ENCODE data around the gene TRIM10. TPM values are rescaled to one million over a fixed set of nuclear protein-coding genes. Genes with fewer than 3 reads are reported as not detected.
"Not testable (repeated sequence)": the region's sequence is repeated elsewhere in the genome, so short reads cannot be mapped to it uniquely, and the experiment has no call there.

TRIM10 gene
- total and polyA plus RNA-seq, 11 donors, result not detected

GRCh38 chr6:30145818-30146217 lies 15.2 kb downstream of the TRIM10 start:
- no peak for TF ChIP-seq POLR2A (IDR thresholded peaks at IDR 0.05)
- no peak for TF ChIP-seq CTCF (IDR thresholded peaks at IDR 0.05)
- WGBS, 4 donors, result 50 to 60% (median 54%) methylated on average over 7 of the region's 7 CpGs
- Histone ChIP-seq H3K27ac (no peak overlapping the region), H3K4me3 (no peak overlapping the region), H3K4me1 (no peaks in the 10 kb centered on the region), H3K9me3 (no peaks in the 10 kb centered on the region), H3K27me3 (peaks cover 0 to 46% (median 7%) of the 10 kb centered on the region in 9 donors), H3K36me3 (no peaks in the 10 kb centered on the region)
- DNase-seq (no peak), ATAC-seq (no peak)
- intact Hi-C loops (cut with DNase I), result no loop called here

GRCh38 chr6:30144811-30145210 lies 16.2 kb downstream of the TRIM10 start:
- no peak overlapping the region for H3K27ac ChIP-seq
- TF ChIP-seq POLR2A (IDR thresholded peaks at IDR 0.05), result no peak
- TF ChIP-seq CTCF (IDR thresholded peaks at IDR 0.05), result no peak
- DNase-seq, result no peak
- H3K4me3 ChIP-seq, result no peak overlapping the region
- H3K4me1 ChIP-seq, result no peaks in the 10 kb centered on the region
- H3K27me3 ChIP-seq, result peaks cover 0 to 46% (median 7%) of the 10 kb centered on the region in 9 donors
- no peak for ATAC-seq
- intact Hi-C loops (cut with DNase I), result no loop called here
- no peaks in the 10 kb centered on the region for H3K9me3 ChIP-seq
- WGBS, 4 donors, result 51 to 61% (median 59%) methylated on average over 6 of the region's 6 CpGs
- H3K36me3 ChIP-seq, result no peaks in the 10 kb centered on the region

- TF ChIP-seq CTCF (IDR thresholded peaks at IDR 0.05) (no peak), POLR2A (IDR thresholded peaks at IDR 0.05) (no peak)
- Histone ChIP-seq H3K9me3 (no peaks in the 10 kb centered on the region), H3K4me1 (no peaks in the 10 kb centered on the region), H3K27ac (no peak overlapping the region), H3K27me3 (peaks cover 0 to 53% (median 7%) of the 10 kb centered on the region in 9 donors), H3K36me3 (no peaks in the 10 kb centered on the region), H3K4me3 (no peak overlapping the region)
- ATAC-seq (no peak), DNase-seq (no peak)
- intact Hi-C loops (cut with DNase I), result no loop called here
- 54 to 69% (median 62%) methylated on average over 2 of the region's 2 CpGs for WGBS, 4 donors
Observed at GRCh38 chr6:30143780-30144179, 17.2 kb downstream of the TRIM10 start.

- no peak overlapping the region for H3K4me3 ChIP-seq
- 74 to 86% (median 80%) methylated on average over 3 of the region's 3 CpGs for WGBS, 4 donors
- peaks cover 0 to 57% (median 7%) of the 10 kb centered on the region in 9 donors for H3K27me3 ChIP-seq
- intact Hi-C loops (cut with DNase I), result no loop called here
- ATAC-seq (no peak), DNase-seq (no peak)
- no peaks in the 10 kb centered on the region for H3K9me3 ChIP-seq
- H3K27ac ChIP-seq, result no peak overlapping the region
- H3K4me1 ChIP-seq, result no peaks in the 10 kb centered on the region
- TF ChIP-seq CTCF (IDR thresholded peaks at IDR 0.05), result no peak
- no peaks in the 10 kb centered on the region for H3K36me3 ChIP-seq
Observed at GRCh38 chr6:30142665-30143064, 18.3 kb downstream of the TRIM10 start.

GRCh38 chr6:30140240-30140639 lies 20.8 kb downstream of the TRIM10 start:
- H3K27ac ChIP-seq; DNase-seq; ATAC-seq; H3K9me3 ChIP-seq; H3K4me3 ChIP-seq; intact Hi-C loops (cut with DNase I); H3K36me3 ChIP-seq; H3K4me1 ChIP-seq: not testable (repeated sequence)
- 79 to 87% (median 84%) methylated on average over 8 of the region's 8 CpGs for WGBS, 4 donors
- H3K27me3 ChIP-seq, result peaks cover 0 to 51% (median 4%) of the 10 kb centered on the region in 9 donors
